SU-DHL-6 (cell line): ENCODE results near the gene KCNF1.

Source experiments
- H2AFZ ChIP-seq: fragments of 200-600 bp; sonication (generic); 2 replicates; pipeline ENCODE4 v1.6.1; 2014; ENCODE audit warnings: low read depth, mild to moderate bottlenecking, moderate library complexity, mixed read lengths, antibody characterized with exemption, low read length; ENCODE audit not compliant: severe bottlenecking
- H3F3A ChIP-seq: fragments of 200-600 bp; shearing (Covaris generic); 2 replicates; pipeline ENCODE4 v1.6.0; 2016; ENCODE audit warnings: antibody characterized with exemption, mild to moderate bottlenecking; ENCODE audit not compliant: insufficient read depth
- H3K27ac ChIP-seq: fragments of 200-600 bp; sonication (generic); 2 replicates; pipeline ENCODE4 v1.5.1; 2016; ENCODE audit warnings: low read depth, mild to moderate bottlenecking, low read length, moderate library complexity, mixed read lengths
- H3K27me3 ChIP-seq: fragments of 200-600 bp; sonication (generic), shearing (Covaris generic); 2 replicates; pipeline ENCODE4 v1.6.0; 2014; ENCODE audit warnings: mild to moderate bottlenecking, low read length
- H3K36me3 ChIP-seq: fragments of 200-600 bp; sonication (generic); 2 replicates; pipeline ENCODE4 v1.6.1; 2014; ENCODE audit warnings: mild to moderate bottlenecking, low read length, mixed read lengths
- H3K4me2 ChIP-seq: fragments of 300-600, 200-600 bp; shearing (Covaris generic), sonication (generic); 2 replicates; pipeline ENCODE4 v1.6.0; 2014; ENCODE audit warnings: low read length, low read depth, mild to moderate bottlenecking; ENCODE audit not compliant: poor library complexity, severe bottlenecking
- H3K4me3 ChIP-seq: fragments of 200-600 bp; sonication (generic); 2 replicates; pipeline ENCODE4 v1.5.1; 2014; ENCODE audit warnings: antibody characterized with exemption, low read length, mild to moderate bottlenecking, mixed read lengths; ENCODE audit not compliant: insufficient read depth, poor library complexity, severe bottlenecking
- H3K79me2 ChIP-seq: fragments of 200-600 bp; sonication (generic); 2 replicates; pipeline ENCODE4 v1.6.1; 2014; ENCODE audit warnings: mild to moderate bottlenecking, low read length, moderate library complexity; ENCODE audit not compliant: insufficient read depth
- H3K9ac ChIP-seq: fragments of 200-600 bp; sonication (generic); 2 replicates; pipeline ENCODE4 v1.7.0; 2014; ENCODE audit warnings: mild to moderate bottlenecking, low read length
- H3K9me2 ChIP-seq: fragments of 200-600 bp; sonication (generic); replicated peaks from 2 replicates; pipeline ENCODE4 v1.6.1; 2014; ENCODE audit warnings: low read length; ENCODE audit not compliant: insufficient read depth
- H3K9me3 ChIP-seq: fragments of 200-600 bp; sonication (generic); 2 replicates; pipeline ENCODE4 v1.6.1; 2014; ENCODE audit warnings: low read length, mixed read lengths; ENCODE audit not compliant: insufficient read depth
- H4K20me1 ChIP-seq: fragments of 200-600 bp; sonication (generic); 2 replicates; pipeline ENCODE4 v1.6.1; 2014; ENCODE audit warnings: low read depth, mild to moderate bottlenecking, antibody characterized with exemption, low read length, moderate library complexity, mixed read lengths
- EZH2phosphoT487 ChIP-seq: fragments of 200-600 bp; sonication (generic), shearing (Covaris generic); conservative IDR thresholded peaks from 2 replicates; pipeline ENCODE4 v1.6.1; 2018; ENCODE audit warnings: mild to moderate bottlenecking, antibody characterized with exemption, low read length, moderate library complexity, mixed read lengths
- TF ChIP-seq, protein P1 (sequence below): fragments of 200-600 bp; sonication (generic); IDR thresholded peaks from one replicate; pipeline ENCODE4 v1.5.1; 2017; ENCODE audit warnings: antibody characterized with exemption, mild to moderate bottlenecking, low read length, moderate library complexity; ENCODE audit not compliant: insufficient read depth, poor library complexity, severe bottlenecking

KCNF1 gene

DNA sequence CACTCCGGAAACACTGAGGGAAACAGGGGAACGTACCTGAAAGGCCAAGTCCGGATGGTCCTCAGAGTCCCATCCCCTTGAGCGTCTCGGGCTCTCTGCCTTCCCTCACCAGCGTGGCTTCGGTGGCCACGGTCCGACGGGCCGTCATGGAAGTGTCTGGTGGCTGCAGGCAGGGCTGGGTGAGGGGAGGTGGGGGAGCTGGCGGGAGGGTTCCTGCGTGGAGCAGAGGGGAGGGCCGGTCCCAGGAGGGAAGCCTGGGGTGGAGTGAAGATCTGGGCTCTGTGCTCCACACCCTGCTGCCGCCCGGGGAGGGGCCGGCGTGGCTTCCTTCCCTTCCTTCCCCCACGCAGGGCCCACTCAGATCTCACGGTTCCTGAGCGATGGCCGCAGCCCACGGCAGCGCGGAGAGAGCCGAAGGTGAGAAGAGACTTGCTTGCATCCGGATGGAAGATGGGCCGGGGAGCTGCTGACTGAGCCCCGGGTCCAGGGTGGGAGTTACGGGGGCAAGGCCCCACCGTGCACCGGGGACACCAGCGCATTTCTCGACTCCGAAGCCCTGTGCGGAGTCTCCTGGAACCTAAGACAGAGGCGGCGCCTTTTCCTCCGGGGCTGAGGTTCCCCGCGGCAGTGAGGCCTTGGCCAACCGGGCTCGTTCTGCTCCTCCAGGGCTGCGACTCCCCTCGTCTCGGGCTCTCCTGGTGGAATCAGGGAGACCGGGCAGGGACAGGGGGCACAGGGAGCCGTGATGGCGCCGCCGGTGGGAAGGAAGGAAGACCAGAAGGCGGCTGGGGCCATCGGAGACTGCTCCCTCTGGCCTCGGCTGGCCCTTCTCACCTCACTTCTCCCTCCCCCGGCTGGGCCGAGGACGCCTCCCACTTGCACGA, 49.1 kb downstream of the KCNF1 start:
- no peaks in the 10 kb centered on the region for H3K9me3 ChIP-seq
- no peaks in the 10 kb centered on the region for H3F3A ChIP-seq
- no peak for TF ChIP-seq EZH2phosphoT487
- no peaks in the 10 kb centered on the region for H3K36me3 ChIP-seq
- H3K27me3 ChIP-seq, result no peaks in the 10 kb centered on the region
- H2AFZ ChIP-seq, result no peak overlapping the region
- H3K9me2 ChIP-seq, result no peaks in the 10 kb centered on the region
- no peaks in the 10 kb centered on the region for H4K20me1 ChIP-seq
- H3K4me3 ChIP-seq, result no peak overlapping the region
- no peak overlapping the region for H3K27ac ChIP-seq
- H3K9ac ChIP-seq, result no peak overlapping the region
- H3K4me2 ChIP-seq, result no peak overlapping the region
- H3K79me2 ChIP-seq, result no peaks in the 10 kb centered on the region

DNA sequence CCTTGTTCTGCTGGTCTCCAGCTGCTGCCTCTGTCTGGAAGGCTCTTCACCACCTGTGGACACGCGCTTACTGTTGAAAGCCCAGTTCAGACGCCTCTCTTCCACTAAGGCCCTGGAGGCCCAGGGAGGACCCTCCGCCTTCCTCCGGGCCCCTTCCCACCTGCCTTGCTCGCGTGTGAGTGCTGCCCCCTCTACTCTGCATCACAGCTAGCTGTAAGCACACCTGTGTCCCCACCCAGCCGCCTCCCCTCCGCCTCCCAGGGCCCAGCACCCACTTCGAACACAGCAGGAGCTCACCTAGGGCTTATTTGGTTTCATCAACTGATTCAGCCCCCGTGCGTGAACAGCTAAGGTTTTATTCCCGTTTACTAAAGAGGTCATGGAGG, 49.7 kb downstream of the KCNF1 start:
- Histone ChIP-seq H3K4me3 (no peak overlapping the region), H3K79me2 (no peaks in the 10 kb centered on the region), H3F3A (no peaks in the 10 kb centered on the region), H3K9me2 (no peaks in the 10 kb centered on the region), H3K4me2 (no peak overlapping the region), H3K9ac (no peak overlapping the region), H3K27me3 (no peaks in the 10 kb centered on the region), H3K36me3 (no peaks in the 10 kb centered on the region), H2AFZ (no peak overlapping the region), H3K27ac (no peak overlapping the region), H3K9me3 (no peaks in the 10 kb centered on the region), H4K20me1 (no peaks in the 10 kb centered on the region)
- TF ChIP-seq, protein P1, sequence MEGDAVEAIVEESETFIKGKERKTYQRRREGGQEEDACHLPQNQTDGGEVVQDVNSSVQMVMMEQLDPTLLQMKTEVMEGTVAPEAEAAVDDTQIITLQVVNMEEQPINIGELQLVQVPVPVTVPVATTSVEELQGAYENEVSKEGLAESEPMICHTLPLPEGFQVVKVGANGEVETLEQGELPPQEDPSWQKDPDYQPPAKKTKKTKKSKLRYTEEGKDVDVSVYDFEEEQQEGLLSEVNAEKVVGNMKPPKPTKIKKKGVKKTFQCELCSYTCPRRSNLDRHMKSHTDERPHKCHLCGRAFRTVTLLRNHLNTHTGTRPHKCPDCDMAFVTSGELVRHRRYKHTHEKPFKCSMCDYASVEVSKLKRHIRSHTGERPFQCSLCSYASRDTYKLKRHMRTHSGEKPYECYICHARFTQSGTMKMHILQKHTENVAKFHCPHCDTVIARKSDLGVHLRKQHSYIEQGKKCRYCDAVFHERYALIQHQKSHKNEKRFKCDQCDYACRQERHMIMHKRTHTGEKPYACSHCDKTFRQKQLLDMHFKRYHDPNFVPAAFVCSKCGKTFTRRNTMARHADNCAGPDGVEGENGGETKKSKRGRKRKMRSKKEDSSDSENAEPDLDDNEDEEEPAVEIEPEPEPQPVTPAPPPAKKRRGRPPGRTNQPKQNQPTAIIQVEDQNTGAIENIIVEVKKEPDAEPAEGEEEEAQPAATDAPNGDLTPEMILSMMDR, result no peak
- no peak for TF ChIP-seq EZH2phosphoT487

DNA sequence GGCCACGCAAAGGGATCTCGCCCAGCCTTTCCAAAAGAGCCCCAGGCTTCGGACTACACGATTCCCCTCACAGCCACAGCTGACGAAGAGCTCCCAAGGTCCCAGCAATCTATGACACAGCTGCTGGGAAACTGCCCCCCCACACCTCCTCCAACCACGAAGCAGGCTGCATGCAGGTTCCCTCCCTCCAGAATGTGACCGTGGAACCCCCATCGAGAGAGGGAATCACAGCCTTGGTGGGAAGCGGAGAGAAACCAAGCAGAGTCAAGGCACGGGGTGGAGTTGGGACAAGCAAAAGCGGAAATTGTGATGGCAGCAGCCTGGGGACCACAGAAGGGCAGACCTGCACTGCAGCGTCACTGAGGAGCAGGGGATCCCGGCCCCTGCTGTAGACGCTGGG, 50.3 kb downstream of the KCNF1 start:
- no peaks in the 10 kb centered on the region for H4K20me1 ChIP-seq
- H3K9me3 ChIP-seq, result no peaks in the 10 kb centered on the region
- H3K27ac ChIP-seq, result no peak overlapping the region
- H3K4me3 ChIP-seq, result no peak overlapping the region
- H3K27me3 ChIP-seq, result no peaks in the 10 kb centered on the region
- H2AFZ ChIP-seq, result no peak overlapping the region
- no peak overlapping the region for H3K4me2 ChIP-seq
- H3K36me3 ChIP-seq, result no peaks in the 10 kb centered on the region
- H3K79me2 ChIP-seq, result no peaks in the 10 kb centered on the region
- TF ChIP-seq, protein P1, result no peak
- TF ChIP-seq EZH2phosphoT487, result no peak
- no peaks in the 10 kb centered on the region for H3K9me2 ChIP-seq
- no peak overlapping the region for H3K9ac ChIP-seq
- H3F3A ChIP-seq, result no peaks in the 10 kb centered on the region

DNA sequence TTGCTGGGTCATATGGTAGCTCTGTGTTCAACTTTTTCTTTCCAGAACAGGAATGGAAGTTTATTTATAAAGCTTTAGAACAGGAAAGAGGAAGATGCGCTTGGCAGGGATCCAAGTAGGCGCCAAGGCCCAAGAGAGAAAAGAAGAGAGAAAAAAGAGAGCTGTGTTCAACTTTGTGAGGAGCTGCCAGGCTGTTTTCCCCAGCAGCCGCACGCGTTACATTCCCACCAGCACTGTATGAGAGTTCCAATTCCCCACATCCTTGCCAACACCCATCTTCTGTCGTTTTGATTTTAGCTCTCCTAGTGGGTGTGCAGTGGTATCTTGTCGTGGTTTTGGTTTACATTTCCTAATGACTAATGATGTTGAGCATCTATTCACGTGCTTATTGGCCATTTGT, 51.4 kb downstream of the KCNF1 start:
- no peaks in the 10 kb centered on the region for H3K27me3 ChIP-seq
- no peaks in the 10 kb centered on the region for H3K79me2 ChIP-seq

More for the DNA sequence above, 51.4 kb downstream of the KCNF1 start:
- no peaks in the 10 kb centered on the region for H3F3A ChIP-seq
- H3K9ac ChIP-seq, result no peak overlapping the region
- H3K4me3 ChIP-seq, result no peak overlapping the region
- no peaks in the 10 kb centered on the region for H4K20me1 ChIP-seq
- no peak overlapping the region for H3K27ac ChIP-seq
- H2AFZ ChIP-seq, result no peak overlapping the region
- TF ChIP-seq EZH2phosphoT487, result no peak
- TF ChIP-seq, protein P1, result no peak
- H3K4me2 ChIP-seq, result no peak overlapping the region
- no peaks in the 10 kb centered on the region for H3K36me3 ChIP-seq
- no peaks in the 10 kb centered on the region for H3K9me2 ChIP-seq
- H3K9me3 ChIP-seq, result no peaks in the 10 kb centered on the region
